ENCODE measurements around the gene SLC25A23. TPM values are rescaled to one million over a fixed set of nuclear protein-coding genes. Genes with fewer than 3 reads are reported as not detected.

Gene SLC25A23
- total RNA-seq, 1 donor from 2014 or later = 41.8 TPM

- Histone ChIP-seq H3K4me1 (ENCODE audit: insufficient read depth, low read length) (peaks cover 3% of the 10 kb centered on the region), H3K4me2 (ENCODE audit: low read length) (no peak overlapping the region), H3K36me3 (ENCODE audit: insufficient read depth, low read length) (no peaks in the 10 kb centered on the region), H3K4me3 (ENCODE audit: insufficient read depth, low read depth, low read length) (no peak overlapping the region), H4K20me1 (ENCODE audit: insufficient read depth, low read length) (no peaks in the 10 kb centered on the region), H3K27me3 (ENCODE audit: insufficient read depth, low read length) (no peaks in the 10 kb centered on the region), H3K27ac (ENCODE audit: low read depth, low read length) (no peak overlapping the region), H3K9me3 (ENCODE audit: insufficient read depth, low read depth, low read length) (peaks cover 8% of the 10 kb centered on the region), H2AFZ (ENCODE audit: low read depth, low read length) (no peak overlapping the region), H3K79me2 (ENCODE audit: insufficient read depth, low read length) (no peaks in the 10 kb centered on the region), H3K9ac (ENCODE audit: low read length) (no peak overlapping the region)
- peaks cover 28% of the 10 kb centered on the region for H3K36me3 Mint-ChIP-seq (ENCODE audit: low read depth, unreplicated experiment)
- no peak overlapping the region for H3K27ac Mint-ChIP-seq (ENCODE audit: unreplicated experiment)
- DNase-seq (ENCODE audit: low read depth) = no peak
- no peak for TF ChIP-seq EZH2 (IDR thresholded peaks at IDR 0.05; ENCODE audit: insufficient read depth, low read length)
- TF ChIP-seq CTCF (IDR thresholded peaks at IDR 0.05; ENCODE audit: insufficient read depth, low read depth, low read length) = no peak
- FAIRE-seq = no peak
- H3K4me1 Mint-ChIP-seq (ENCODE audit: low read depth, unreplicated experiment) = no peaks in the 10 kb centered on the region
- no peak overlapping the region for H3K4me3 Mint-ChIP-seq (ENCODE audit: unreplicated experiment)
- peaks cover 13% of the 10 kb centered on the region for H3K9me3 Mint-ChIP-seq (ENCODE audit: unreplicated experiment)
- no peaks in the 10 kb centered on the region for H3K27me3 Mint-ChIP-seq (ENCODE audit: low read depth, unreplicated experiment)
Observed at GRCh38 chr19:6452899-6453298, 6.7 kb downstream of the SLC25A23 start.

GRCh38 chr19:6452223-6452614 lies 7.4 kb downstream of the SLC25A23 start:
- Histone ChIP-seq H2AFZ (ENCODE audit: low read depth, low read length) (no peak overlapping the region), H3K36me3 (ENCODE audit: insufficient read depth, low read length) (no peaks in the 10 kb centered on the region), H3K27me3 (ENCODE audit: insufficient read depth, low read length) (no peaks in the 10 kb centered on the region), H4K20me1 (ENCODE audit: insufficient read depth, low read length) (no peaks in the 10 kb centered on the region), H3K9me3 (ENCODE audit: insufficient read depth, low read depth, low read length) (peaks cover 8% of the 10 kb centered on the region), H3K4me3 (ENCODE audit: insufficient read depth, low read depth, low read length) (no peak overlapping the region), H3K4me2 (ENCODE audit: low read length) (no peak overlapping the region), H3K4me1 (ENCODE audit: insufficient read depth, low read length) (no peaks in the 10 kb centered on the region), H3K9ac (ENCODE audit: low read length) (no peak overlapping the region), H3K79me2 (ENCODE audit: insufficient read depth, low read length) (no peaks in the 10 kb centered on the region), H3K27ac (ENCODE audit: low read depth, low read length) (no peak overlapping the region)
- Mint-ChIP-seq H3K27ac (ENCODE audit: unreplicated experiment) (no peak overlapping the region), H3K36me3 (ENCODE audit: low read depth, unreplicated experiment) (peaks cover 28% of the 10 kb centered on the region), H3K4me1 (ENCODE audit: low read depth, unreplicated experiment) (no peaks in the 10 kb centered on the region), H3K4me3 (ENCODE audit: unreplicated experiment) (no peak overlapping the region), H3K27me3 (ENCODE audit: low read depth, unreplicated experiment) (no peaks in the 10 kb centered on the region), H3K9me3 (ENCODE audit: unreplicated experiment) (peaks cover 13% of the 10 kb centered on the region)
- TF ChIP-seq EZH2 (IDR thresholded peaks at IDR 0.05; ENCODE audit: insufficient read depth, low read length) (no peak), CTCF (IDR thresholded peaks at IDR 0.05; ENCODE audit: insufficient read depth, low read depth, low read length) (no peak)
- FAIRE-seq (no peak), DNase-seq (ENCODE audit: low read depth) (no peak)

- Histone ChIP-seq H3K9ac (ENCODE audit: low read length) (no peak overlapping the region), H3K27me3 (ENCODE audit: insufficient read depth, low read length) (no peaks in the 10 kb centered on the region), H4K20me1 (ENCODE audit: insufficient read depth, low read length) (no peaks in the 10 kb centered on the region), H3K9me3 (ENCODE audit: insufficient read depth, low read depth, low read length) (peaks cover 8% of the 10 kb centered on the region), H3K36me3 (ENCODE audit: insufficient read depth, low read length) (no peaks in the 10 kb centered on the region), H3K27ac (ENCODE audit: low read depth, low read length) (no peak overlapping the region), H3K4me2 (ENCODE audit: low read length) (no peak overlapping the region), H2AFZ (ENCODE audit: low read depth, low read length) (no peak overlapping the region), H3K4me1 (ENCODE audit: insufficient read depth, low read length) (no peaks in the 10 kb centered on the region), H3K4me3 (ENCODE audit: insufficient read depth, low read depth, low read length) (no peak overlapping the region), H3K79me2 (ENCODE audit: insufficient read depth, low read length) (no peaks in the 10 kb centered on the region)
- no peaks in the 10 kb centered on the region for H3K27me3 Mint-ChIP-seq (ENCODE audit: low read depth, unreplicated experiment)
- H3K4me1 Mint-ChIP-seq (ENCODE audit: low read depth, unreplicated experiment) = no peaks in the 10 kb centered on the region
- no peak for DNase-seq (ENCODE audit: low read depth)
- peaks cover 13% of the 10 kb centered on the region for H3K9me3 Mint-ChIP-seq (ENCODE audit: unreplicated experiment)
- no peak overlapping the region for H3K4me3 Mint-ChIP-seq (ENCODE audit: unreplicated experiment)
- peaks cover 25% of the 10 kb centered on the region for H3K36me3 Mint-ChIP-seq (ENCODE audit: low read depth, unreplicated experiment)
- FAIRE-seq = no peak
- H3K27ac Mint-ChIP-seq (ENCODE audit: unreplicated experiment) = no peak overlapping the region
- TF ChIP-seq CTCF (IDR thresholded peaks at IDR 0.05; ENCODE audit: insufficient read depth, low read depth, low read length) (no peak), EZH2 (IDR thresholded peaks at IDR 0.05; ENCODE audit: insufficient read depth, low read length) (no peak)
Observed at GRCh38 chr19:6451583-6452222, 7.9 kb downstream of the SLC25A23 start.

Measured in astrocyte (in vitro differentiated cells and primary cell).